B cell (primary cell): ENCODE results near the gene CAPN5. TPM values are rescaled to one million over a fixed set of nuclear protein-coding genes. Genes with fewer than 3 reads are reported as not detected.
"Not testable (repeated sequence)": the region's sequence is repeated elsewhere in the genome, so short reads cannot be mapped to it uniquely, and the experiment has no call there.

Source experiments
- ATAC-seq: fragments of 200-7000 bp; cut with Tn5 transposase; one replicate; pipeline ENCODE4 v1.10.0; 2021; ENCODE audit warnings: low read depth, mild to moderate bottlenecking, moderate number of reproducible peaks, moderate library complexity
- CTCF ChIA-PET: fragments of 350-600 bp; sonication (Branson Sonifier 250); formaldehyde crosslinking; loops from one replicate; lab custom pipeline; 2021; ENCODE audit warnings: antibody characterized with exemption, inconsistent platforms; lab: Charles Lee
- POLR2A ChIA-PET: fragments of 350-600 bp; sonication (Branson Sonifier 250); formaldehyde crosslinking; loops from one replicate; lab custom pipeline; 2021; ENCODE audit warnings: antibody characterized with exemption; lab: Charles Lee
- DNase-seq: peaks from one replicate; pipeline ENCODE4 v3.0.0; 2013
- H2AFZ ChIP-seq: 2 replicates; pipeline ENCODE4 v1.6.1; 2012; ENCODE audit warnings: mild to moderate bottlenecking, low read depth, low read length; ENCODE audit not compliant: insufficient read depth, poor library complexity, severe bottlenecking
- H3K27ac ChIP-seq, 2 donors: 1 replicate in 1 of 2; 2 replicates in 1 of 2; pipeline ENCODE4 v1.5.1; 2012 to 2013; ENCODE audit warnings: low read length in 2 of 2, mild to moderate bottlenecking in 2 of 2, moderate library complexity in 1 of 2
- H3K27me3 ChIP-seq, 4 experiments: fragments of 200-600 bp in 1 of 4; sonication (generic) in 1 of 4; replicated peaks in 1 of 4; 1 replicate in 2 of 4; 2 replicates in 2 of 4; pipeline versions ENCODE4 v1.6.1 to v1.7.0; 2013 to 2016; ENCODE audit warnings: low read length in 3 of 4, mild to moderate bottlenecking in 2 of 4, mixed read lengths in 1 of 4, moderate library complexity in 1 of 4; ENCODE audit not compliant: insufficient read depth in 4 of 4, control insufficient read depth in 3 of 4; ENCODE audit errors: control extremely low read depth in 1 of 4
- H3K36me3 ChIP-seq, 2 experiments: replicated peaks in 1 of 2; 1 replicate in 1 of 2; 2 replicates in 1 of 2; pipeline versions ENCODE4 v1.6.1 to v1.7.1; 2013; ENCODE audit warnings: low read length in 1 of 2; ENCODE audit not compliant: insufficient read depth in 2 of 2, control insufficient read depth in 1 of 2; ENCODE audit errors: control extremely low read depth in 1 of 2, extremely low read depth in 1 of 2
- H3K4me1 ChIP-seq, 2 donors: fragments of 200-600 bp in 1 of 2; sonication (generic) in 1 of 2; 1 replicate in 1 of 2; 2 replicates in 1 of 2; pipeline versions ENCODE4 v1.5.1 to v1.6.1; 2013 to 2017; ENCODE audit warnings: low read length in 2 of 2; ENCODE audit not compliant: control insufficient read depth in 2 of 2, insufficient read depth in 2 of 2
- H3K4me2 ChIP-seq: replicated peaks from 2 replicates; pipeline ENCODE3; 2012; ENCODE audit warnings: mild to moderate bottlenecking, low read depth, low read length; ENCODE audit not compliant: poor library complexity, severe bottlenecking
- H3K4me3 ChIP-seq, 5 experiments: fragments of 200-600 bp in 1 of 5; sonication (generic) in 1 of 5; 1 replicate in 3 of 5; 2 replicates in 2 of 5; pipeline versions ENCODE4 v1.5.1 to v1.7.0; 2011 to 2016; ENCODE audit warnings: low read length in 4 of 5, mild to moderate bottlenecking in 4 of 5, low read depth in 2 of 5, control low read depth in 1 of 5, moderate library complexity in 1 of 5; ENCODE audit not compliant: insufficient read depth in 1 of 5; ENCODE audit errors: control extremely low read depth in 1 of 5, extremely low read depth in 1 of 5
- H3K79me2 ChIP-seq: fragments of 200-600 bp; sonication (generic); one replicate; pipeline ENCODE4 v1.6.0; 2016; ENCODE audit warnings: low read length; ENCODE audit not compliant: control insufficient read depth, insufficient read depth
- H3K9ac ChIP-seq: fragments of 200-600 bp; sonication (generic); 2 replicates; pipeline ENCODE4 v1.6.1; 2017; ENCODE audit warnings: mild to moderate bottlenecking, low read length, moderate library complexity
- H3K9me3 ChIP-seq, 3 donors: one replicate each; pipeline versions ENCODE4 v1.6.1 to v1.7.1; 2013; ENCODE audit warnings: low read length in 2 of 3; ENCODE audit not compliant: control insufficient read depth in 2 of 3, insufficient read depth in 1 of 3; ENCODE audit errors: control extremely low read depth in 1 of 3
- H4K20me1 ChIP-seq: 2 replicates; pipeline ENCODE4 v1.6.0; 2012; ENCODE audit warnings: mild to moderate bottlenecking, low read length; ENCODE audit not compliant: insufficient read depth, control insufficient read depth, poor library complexity, severe bottlenecking
- H3K27ac Mint-ChIP-seq: one replicate; pipeline ENCODE4 v1.8.0; 2021; ENCODE audit warnings: mixed read lengths
- H3K27me3 Mint-ChIP-seq: one replicate; pipeline ENCODE4 v1.8.0; 2021; ENCODE audit warnings: mixed read lengths
- H3K4me1 Mint-ChIP-seq: one replicate; pipeline ENCODE4 v1.8.0; 2021; ENCODE audit warnings: mixed read lengths
- H3K4me3 Mint-ChIP-seq: one replicate; pipeline ENCODE4 v1.8.0; 2021; ENCODE audit warnings: mixed read lengths
- H3K9me3 Mint-ChIP-seq: one replicate; pipeline ENCODE4 v1.8.0; 2022; ENCODE audit warnings: mixed read lengths; ENCODE audit not compliant: insufficient read depth
- EZH2 ChIP-seq: IDR thresholded peaks from 2 replicates; pipeline ENCODE4 v1.6.1; 2012; ENCODE audit warnings: borderline replicate concordance, low read depth, mild to moderate bottlenecking, moderate library complexity, low read length; ENCODE audit not compliant: insufficient read depth, poor library complexity, severe bottlenecking
- WGBS: methylation state at CpG from one replicate; pipeline ENCODE4 v1.1.5; 2013; ENCODE audit warnings: missing lambda C conversion rate; ENCODE audit not compliant: insufficient coverage; 5-methylcytosine and 5-hydroxymethylcytosine counted together
- intact Hi-C: fragments of 100-400 bp; cut with micrococcal nuclease; formaldehyde crosslinking; loops from one replicate; pipeline ENCODE4 v1.10.0; 2022
- polyA minus RNA-seq: library from RNA; depleted of rRNA, polyadenylated mRNA; stranded (reverse); fragments of >200 nt; gene quantifications from 2 replicates; pipeline ENCODE4 v1.2.3, GENCODE V29; 2012
- polyA plus RNA-seq: library from polyadenylated mRNA; depleted of rRNA; stranded (reverse); fragments of >200 nt; gene quantifications from 2 replicates; pipeline ENCODE4 v1.2.3, GENCODE V29; 2012
- total RNA-seq, 2 donors: library from RNA; stranded (reverse); fragments of 120-200 nt in 1 of 2; gene quantifications; 1 replicate in 1 of 2; 2 replicates in 1 of 2; pipeline versions ENCODE4 v1.2.3 to v1.2.4, GENCODE V29; 2013 to 2022
- TF ChIP-seq, protein P1 (sequence below): fragments of 200-600 bp; IDR thresholded peaks from one replicate; pipeline ENCODE4 v1.8.0; 2022; ENCODE audit warnings: antibody characterized with exemption, mild to moderate bottlenecking

Gene CAPN5
- total RNA-seq (0.74 and 2.3 TPM in 2 replicates), polyA plus RNA-seq (0.45 and 0.78 TPM in 2 replicates), polyA minus RNA-seq (0.17 and 1.4 TPM in 2 replicates)
- total RNA-seq (2013), result 0.16 TPM

DNA sequence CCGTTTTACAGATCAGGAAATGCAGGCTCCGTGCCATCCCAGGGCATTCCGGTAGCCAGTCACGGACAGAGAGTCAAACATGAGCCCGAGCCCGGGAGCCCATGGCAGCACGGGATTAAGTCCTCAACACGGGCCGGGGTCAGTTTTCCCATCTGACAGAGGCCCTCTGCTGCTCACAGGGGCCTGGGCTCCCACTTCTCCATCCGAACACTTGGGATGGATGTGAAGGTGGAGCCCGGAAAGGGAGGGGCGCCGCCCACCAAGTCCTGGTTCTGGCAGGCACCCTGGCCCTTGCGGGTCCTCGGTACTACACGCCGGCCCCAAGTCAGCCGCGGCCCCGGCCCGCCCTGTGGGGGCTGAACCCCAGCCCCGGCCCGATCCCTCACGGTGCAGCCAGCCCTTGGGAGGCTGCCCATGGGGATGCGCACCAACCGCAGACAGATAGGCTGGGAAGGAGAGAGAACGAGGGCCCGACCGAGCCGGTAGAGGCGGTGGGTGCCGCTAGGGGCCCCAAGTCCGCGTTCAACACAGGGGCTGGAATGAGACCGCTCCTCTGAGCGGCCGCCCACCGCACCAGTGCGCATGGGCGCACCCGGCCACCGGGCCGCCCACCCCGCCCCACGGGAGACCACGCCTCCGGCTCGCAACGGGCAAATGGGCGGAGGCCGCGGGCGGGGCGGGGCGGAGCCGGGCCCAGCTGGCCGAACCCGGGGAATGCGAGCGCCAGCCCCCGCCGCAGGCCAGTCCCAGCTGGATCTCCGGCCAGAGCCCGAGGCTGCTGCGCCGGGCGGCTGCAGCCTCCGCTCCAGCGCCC lies at the start of gene CAPN5:
CAPN5 (plus strand) TSS at position 743 of the 814 bp plus-strand sequence. CDS start 17,916 bp downstream, outside the sequence.
- peak within 1 kb of the TSS; percentile 48 to 83 (median 69) for H3K4me3 ChIP-seq
- WGBS, result under 1% methylated on average over 69 of the region's 69 CpGs
- H3K27me3 ChIP-seq, result peaks cover 0 to 3% (median 0%) of the 10 kb centered on the region in 4 experiments
- peaks cover 11 to 16% of the 10 kb centered on the region in 2 donors for H3K4me1 ChIP-seq
- ATAC-seq, result peak; percentile 96
- ChIA-PET POLR2A (no interaction called here), CTCF (interaction anchor here (1.1 to 3.2 kb wide), 4 partner anchors 19 to 147 kb away, joined by 3 to 18 read pairs (median 10); no protein-coding TSS in a partner anchor)
- Mint-ChIP-seq H3K4me3 (peak within 1 kb of the TSS; percentile 95), H3K27me3 (peaks cover 9% of the 10 kb centered on the region), H3K4me1 (peaks cover 12% of the 10 kb centered on the region), H3K27ac (peak within 1 kb of the TSS; percentile 89), H3K9me3 (no peaks in the 10 kb centered on the region)
- H2AFZ ChIP-seq, result peak within 1 kb of the TSS; percentile 99
- H3K27ac ChIP-seq, result peak within 1 kb of the TSS in 1 of 2 donors; percentile 28
- DNase-seq, result peak; percentile 92
- H3K36me3 ChIP-seq, result no peaks in the 10 kb centered on the region
- H3K4me2 ChIP-seq, result peak within 1 kb of the TSS; percentile 99
- H4K20me1 ChIP-seq, result no peaks in the 10 kb centered on the region
- H3K79me2 ChIP-seq, result no peaks in the 10 kb centered on the region
- H3K9ac ChIP-seq, result peak within 1 kb of the TSS; percentile 84
- TF ChIP-seq, protein P1, sequence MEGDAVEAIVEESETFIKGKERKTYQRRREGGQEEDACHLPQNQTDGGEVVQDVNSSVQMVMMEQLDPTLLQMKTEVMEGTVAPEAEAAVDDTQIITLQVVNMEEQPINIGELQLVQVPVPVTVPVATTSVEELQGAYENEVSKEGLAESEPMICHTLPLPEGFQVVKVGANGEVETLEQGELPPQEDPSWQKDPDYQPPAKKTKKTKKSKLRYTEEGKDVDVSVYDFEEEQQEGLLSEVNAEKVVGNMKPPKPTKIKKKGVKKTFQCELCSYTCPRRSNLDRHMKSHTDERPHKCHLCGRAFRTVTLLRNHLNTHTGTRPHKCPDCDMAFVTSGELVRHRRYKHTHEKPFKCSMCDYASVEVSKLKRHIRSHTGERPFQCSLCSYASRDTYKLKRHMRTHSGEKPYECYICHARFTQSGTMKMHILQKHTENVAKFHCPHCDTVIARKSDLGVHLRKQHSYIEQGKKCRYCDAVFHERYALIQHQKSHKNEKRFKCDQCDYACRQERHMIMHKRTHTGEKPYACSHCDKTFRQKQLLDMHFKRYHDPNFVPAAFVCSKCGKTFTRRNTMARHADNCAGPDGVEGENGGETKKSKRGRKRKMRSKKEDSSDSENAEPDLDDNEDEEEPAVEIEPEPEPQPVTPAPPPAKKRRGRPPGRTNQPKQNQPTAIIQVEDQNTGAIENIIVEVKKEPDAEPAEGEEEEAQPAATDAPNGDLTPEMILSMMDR, result peak; percentile 52
- TF ChIP-seq EZH2, result no peak
- H3K9me3 ChIP-seq, result peaks cover 0 to 4% (median 1%) of the 10 kb centered on the region in 3 donors
- intact Hi-C loops, result loop anchor here (1.0 to 5.0 kb wide), 6 partner anchors 19 to 931 kb away; partner anchors contain the start of genes ACER3 and PAK1

DNA sequence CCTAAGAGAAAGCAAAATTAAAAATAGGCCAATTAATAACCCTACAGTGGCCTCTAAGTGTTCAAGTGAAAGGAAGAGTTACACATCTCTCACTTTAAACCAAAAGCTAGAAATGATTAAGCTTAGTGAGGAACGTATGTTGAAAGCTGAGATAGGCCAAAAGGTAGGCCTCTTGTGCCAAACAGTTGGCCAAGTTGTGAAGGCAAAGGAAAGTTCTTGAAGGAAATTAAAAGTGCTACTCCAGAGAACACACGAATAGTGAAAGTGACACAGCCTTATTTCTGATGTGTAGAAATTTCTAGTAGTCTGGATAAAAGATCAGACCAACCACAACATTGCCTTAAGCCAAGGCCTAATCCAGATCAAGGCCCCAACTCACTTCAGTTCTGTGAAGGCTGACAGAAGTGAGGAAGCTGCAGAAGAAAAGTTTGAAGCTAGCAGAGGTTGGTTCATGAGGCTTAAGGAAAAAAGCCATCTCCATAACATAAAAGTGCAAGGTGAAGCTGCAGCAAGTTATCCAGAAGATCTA lies 48.3 kb upstream of the CAPN5 start:
- DNase-seq, ATAC-seq, H3K4me1 Mint-ChIP-seq, H3K4me1 ChIP-seq, H3K9me3 Mint-ChIP-seq, H3K4me3 ChIP-seq, POLR2A ChIA-PET, H2AFZ ChIP-seq, H3K9ac ChIP-seq, H3K36me3 ChIP-seq, H3K27me3 ChIP-seq, H3K79me2 ChIP-seq, H3K27ac ChIP-seq, intact Hi-C loops, H3K9me3 ChIP-seq, H4K20me1 ChIP-seq, H3K4me2 ChIP-seq, H3K27me3 Mint-ChIP-seq, H3K27ac Mint-ChIP-seq, H3K4me3 Mint-ChIP-seq: not testable (repeated sequence)
- WGBS, result 80% methylated on average over 1 of the region's 2 CpGs
- CTCF ChIA-PET, result interaction anchor here (0.9 kb wide), 1 partner anchor 60 kb away, joined by 3 read pairs; no protein-coding TSS in a partner anchor
